Omental fat pad (tissue), 4 donors: ENCODE measurements around the gene FASTKD1. TPM values are rescaled to one million over a fixed set of nuclear protein-coding genes. Genes with fewer than 3 reads are reported as not detected.

ENCODE experiments used
- ATAC-seq: fragments of 150-250 bp; one replicate; pipeline ENCODE4 v1.9.1; 2016; ENCODE audit warnings: mild to moderate bottlenecking, moderate library complexity; ENCODE audit not compliant: low FRiP score
- DNase-seq: peaks from one replicate; pipeline ENCODE4 v3.0.0-alpha.2; 2019; ENCODE audit warnings: low spot score
- CTCF ChIP-seq, 3 donors: fragments of 450-650 bp; IDR thresholded peaks; one replicate each; pipeline ENCODE4 v1.5.1; 2016 to 2017; ENCODE audit warnings: antibody characterized with exemption in 3 of 3, mild to moderate bottlenecking in 3 of 3, moderate library complexity in 2 of 3
- total RNA-seq, 4 donors: library from RNA; depleted of rRNA; stranded (reverse); fragments of >200 nt; gene quantifications; one replicate each; pipeline ENCODE4 v1.1.0, GENCODE V29; 2016

The FASTKD1 gene
- total RNA-seq, 4 donors from 2014 or later: 11.7 to 23.1 (median 16.9) TPM

- no peak for DNase-seq
- no peak for TF ChIP-seq CTCF (IDR thresholded peaks at IDR 0.05)
- no peak for ATAC-seq
These were observed 60.6 kb downstream of the FASTKD1 start for GRCh38 chr2:169513094-169513493.

GRCh38 chr2:169512525-169512924, 61.1 kb downstream of the FASTKD1 start:
- no peak for DNase-seq
- ATAC-seq: no peak
- TF ChIP-seq CTCF (IDR thresholded peaks at IDR 0.05): no peak

- DNase-seq: no peak
- TF ChIP-seq CTCF (IDR thresholded peaks at IDR 0.05): no peak
- no peak for ATAC-seq
These were observed 61.8 kb downstream of the FASTKD1 start for GRCh38 chr2:169511818-169512217.

- no peak for ATAC-seq
- TF ChIP-seq CTCF (IDR thresholded peaks at IDR 0.05): no peak
- DNase-seq: no peak
These were observed 63.2 kb downstream of the FASTKD1 start for GRCh38 chr2:169510496-169510895.

- ATAC-seq (no peak), DNase-seq (no peak)
- no peak for TF ChIP-seq CTCF (IDR thresholded peaks at IDR 0.05)
These were observed 63.7 kb downstream of the FASTKD1 start for GRCh38 chr2:169509955-169510354.

GRCh38 chr2:169509298-169509885, 64.3 kb downstream of the FASTKD1 start, which contains the start of gene KLHL41:
Gene KLHL41 (plus strand): TSS chr2:169509702. CDS start chr2:169509779, 77 bp downstream.
- ATAC-seq (peak; percentile 80), DNase-seq (no peak)
- TF ChIP-seq CTCF (IDR thresholded peaks at IDR 0.05): no peak

- no peak for ATAC-seq
- no peak for DNase-seq
- TF ChIP-seq CTCF (IDR thresholded peaks at IDR 0.05): no peak
These were observed 66.0 kb downstream of the FASTKD1 start for GRCh38 chr2:169507698-169508097.
